CD14-positive monocyte (primary cell): ENCODE data around the gene IQUB. TPM values are rescaled to one million over a fixed set of nuclear protein-coding genes. Genes with fewer than 3 reads are reported as not detected.
"Not testable (repeated sequence)": the region's sequence is repeated elsewhere in the genome, so short reads cannot be mapped to it uniquely, and the experiment has no call there.

Experiments used
- DNase-seq, 3 donors: peaks; one replicate each; pipeline ENCODE4 v3.0.0-alpha.2; 2011 to 2022
- H2AFZ ChIP-seq: 2 replicates; pipeline ENCODE4 v1.6.0; 2012; ENCODE audit warnings: mild to moderate bottlenecking, low read depth, low read length, inconsistent platforms; ENCODE audit not compliant: insufficient read depth, poor library complexity, severe bottlenecking
- H3K27ac ChIP-seq, 2 donors: 1 replicate in 1 of 2; 2 replicates in 1 of 2; pipeline ENCODE4 v1.5.1; 2012 to 2013; ENCODE audit warnings: low read length in 2 of 2, control low read depth in 1 of 2, inconsistent platforms in 1 of 2, low read depth in 1 of 2, mild to moderate bottlenecking in 1 of 2
- H3K27me3 ChIP-seq, 2 donors: one replicate each; pipeline versions ENCODE4 v1.6.0 to v1.6.1; 2011 to 2013; ENCODE audit warnings: low read length in 2 of 2; ENCODE audit not compliant: control insufficient read depth in 2 of 2, insufficient read depth in 2 of 2
- H3K36me3 ChIP-seq, 2 donors: replicated peaks in 1 of 2; 1 replicate in 1 of 2; 2 replicates in 1 of 2; pipeline versions ENCODE4 v1.5.1 to v1.6.1; 2012 to 2013; ENCODE audit warnings: low read length in 2 of 2, control low read depth in 1 of 2, inconsistent platforms in 1 of 2, mild to moderate bottlenecking in 1 of 2; ENCODE audit not compliant: insufficient read depth in 2 of 2, control insufficient read depth in 1 of 2
- H3K4me1 ChIP-seq, 2 donors: 1 replicate in 1 of 2; 2 replicates in 1 of 2; pipeline versions ENCODE4 v1.5.1 to v1.6.1; 2012 to 2013; ENCODE audit warnings: low read length in 2 of 2, control low read depth in 1 of 2, inconsistent platforms in 1 of 2, mild to moderate bottlenecking in 1 of 2, moderate library complexity in 1 of 2; ENCODE audit not compliant: insufficient read depth in 2 of 2, control insufficient read depth in 1 of 2
- H3K4me2 ChIP-seq: replicated peaks from 2 replicates; pipeline ENCODE3; 2012; ENCODE audit warnings: low read length, moderate library complexity, mild to moderate bottlenecking; ENCODE audit not compliant: poor library complexity, severe bottlenecking; ENCODE audit errors: extremely low read depth
- H3K4me3 ChIP-seq, 3 experiments: fragments of 200-600 bp in 1 of 3; sonication (generic) in 1 of 3; replicated peaks in 1 of 3; 1 replicate in 2 of 3; 2 replicates in 1 of 3; pipeline ENCODE4 v1.5.1; 2011 to 2013; ENCODE audit warnings: low read length in 3 of 3, mild to moderate bottlenecking in 3 of 3, control low read depth in 2 of 3, low read depth in 2 of 3, inconsistent platforms in 1 of 3, moderate library complexity in 1 of 3
- H3K79me2 ChIP-seq: 2 replicates; pipeline ENCODE4 v1.6.0; 2012; ENCODE audit warnings: mild to moderate bottlenecking, control low read depth, inconsistent platforms, low read length, moderate library complexity; ENCODE audit not compliant: insufficient read depth
- H3K9ac ChIP-seq: 2 replicates; pipeline ENCODE4 v1.6.0; 2017; ENCODE audit warnings: low read length, mild to moderate bottlenecking; ENCODE audit not compliant: insufficient read depth, poor library complexity, severe bottlenecking
- H3K9me3 ChIP-seq, 2 donors: replicated peaks in 1 of 2; 1 replicate in 1 of 2; 2 replicates in 1 of 2; pipeline versions ENCODE4 v1.5.1 to v1.6.1; 2012 to 2013; ENCODE audit warnings: low read length in 2 of 2, control low read depth in 1 of 2; ENCODE audit not compliant: control insufficient read depth in 1 of 2, insufficient read depth in 1 of 2
- H4K20me1 ChIP-seq: 2 replicates; pipeline ENCODE4 v1.6.0; 2012; ENCODE audit warnings: mild to moderate bottlenecking, low read length, control low read depth, moderate library complexity; ENCODE audit not compliant: insufficient read depth
- H3K27ac Mint-ChIP-seq, 7 donors: one replicate each; pipeline ENCODE4 v1.8.0; 2020; ENCODE audit warnings: mild to moderate bottlenecking in 7 of 7, mixed read lengths in 7 of 7, moderate library complexity in 6 of 7, inconsistent platforms in 2 of 7
- H3K27me3 Mint-ChIP-seq, 3 donors: one replicate each; pipeline ENCODE4 v1.8.0; 2021 to 2022; ENCODE audit warnings: low read depth in 3 of 3, mild to moderate bottlenecking in 3 of 3, mixed read lengths in 3 of 3, moderate library complexity in 3 of 3, inconsistent platforms in 1 of 3
- H3K36me3 Mint-ChIP-seq, 2 donors: one replicate each; pipeline ENCODE4 v1.8.0; 2020; ENCODE audit warnings: mixed read lengths in 2 of 2, inconsistent platforms in 1 of 2, mild to moderate bottlenecking in 1 of 2
- H3K4me1 Mint-ChIP-seq: one replicate; pipeline ENCODE4 v1.8.0; 2020; ENCODE audit warnings: mild to moderate bottlenecking, mixed read lengths
- H3K4me3 Mint-ChIP-seq, 2 donors: one replicate each; pipeline ENCODE4 v1.8.0; 2020; ENCODE audit warnings: mild to moderate bottlenecking in 2 of 2, mixed read lengths in 2 of 2, moderate library complexity in 1 of 2
- H3K9me3 Mint-ChIP-seq, 7 donors: one replicate each; pipeline ENCODE4 v1.8.0; 2020 to 2022; ENCODE audit warnings: mixed read lengths in 7 of 7, mild to moderate bottlenecking in 6 of 7, moderate library complexity in 6 of 7, inconsistent platforms in 2 of 7
- CTCF ChIP-seq: fragments of 200-600 bp; IDR thresholded peaks from one replicate; pipeline ENCODE4 v1.8.0; 2022; ENCODE audit warnings: antibody characterized with exemption, mild to moderate bottlenecking
- WGBS: methylation state at CpG from one replicate; pipeline ENCODE4 v1.1.5; 2013; ENCODE audit warnings: missing lambda C conversion rate; ENCODE audit not compliant: insufficient coverage; 5-methylcytosine and 5-hydroxymethylcytosine counted together
- intact Hi-C, 2 donors: fragments of 100-400 bp; cut with micrococcal nuclease; formaldehyde crosslinking; loops; one replicate each; pipeline versions ENCODE4 v1.15.0 to v1.15.1; 2023
- polyA plus RNA-seq, 3 donors: library from polyadenylated mRNA; depleted of rRNA in 1 of 3; unstranded in 2 of 3; stranded (reverse) in 1 of 3; fragments of 300-500 nt in 2 of 3; fragments of >200 nt in 1 of 3; fragmentation: Illumina TruSeq in 2 of 3; gene quantifications; 1 replicate in 2 of 3; 2 replicates in 1 of 3; pipeline ENCODE4 v1.2.3, GENCODE V29; 2012 to 2021

IQUB gene
- polyA plus RNA-seq, 3 donors: 0.07 TPM; not detected in 2

- peaks cover 2 to 12% of the 10 kb centered on the region in 2 donors for H3K27me3 ChIP-seq
- H3K27ac Mint-ChIP-seq, H3K9ac ChIP-seq, DNase-seq, H3K79me2 ChIP-seq, H3K27ac ChIP-seq, H3K4me1 Mint-ChIP-seq, H3K4me3 Mint-ChIP-seq, H4K20me1 ChIP-seq, H3K4me2 ChIP-seq, H3K36me3 Mint-ChIP-seq, H3K9me3 ChIP-seq, H3K4me3 ChIP-seq, H3K9me3 Mint-ChIP-seq, intact Hi-C loops, H3K4me1 ChIP-seq, H2AFZ ChIP-seq, H3K36me3 ChIP-seq: not testable (repeated sequence)
- no CpG with 5 or more reads among the region's 7 CpGs for WGBS
- peaks cover 15 to 21% (median 15%) of the 10 kb centered on the region in 3 donors for H3K27me3 Mint-ChIP-seq
Measured at GRCh38 chr7:123526533-123526932, 7.9 kb downstream of the IQUB start.

DNA sequence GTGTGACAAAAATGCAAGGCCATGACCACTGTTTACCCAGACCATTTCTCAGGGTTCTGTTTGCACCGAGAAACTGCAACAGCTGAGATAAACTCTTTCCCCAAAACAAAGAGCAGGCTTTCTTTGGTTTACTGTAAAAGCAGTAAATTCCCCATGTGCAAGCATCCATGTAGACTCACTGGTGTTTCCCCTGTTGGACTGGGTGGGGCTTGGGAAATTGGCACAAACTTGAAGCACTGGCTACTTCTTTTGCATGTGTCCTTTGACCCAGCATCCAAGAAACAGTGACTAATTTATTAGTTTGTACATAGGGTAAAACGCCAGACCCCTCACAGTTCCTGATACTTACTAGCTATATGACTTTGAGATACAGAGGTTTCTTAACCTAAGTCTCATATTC lies 12.3 kb downstream of the IQUB start:
- H3K4me3 ChIP-seq: no peak overlapping the region
- TF ChIP-seq CTCF: no peak
- Mint-ChIP-seq H3K4me3 (no peak overlapping the region), H3K4me1 (no peaks in the 10 kb centered on the region), H3K27ac (no peak overlapping the region), H3K27me3 (peaks cover 0 to 4% (median 0%) of the 10 kb centered on the region in 3 donors), H3K9me3 (peaks cover 0 to 3% (median 0%) of the 10 kb centered on the region in 7 donors), H3K36me3 (no peaks in the 10 kb centered on the region)
- no peaks in the 10 kb centered on the region for H3K4me1 ChIP-seq
- H3K27ac ChIP-seq: no peak overlapping the region
- H3K27me3 ChIP-seq: no peaks in the 10 kb centered on the region
- H3K9ac ChIP-seq: no peak overlapping the region
- H3K4me2 ChIP-seq: no peak overlapping the region
- H4K20me1 ChIP-seq: no peaks in the 10 kb centered on the region
- no peaks in the 10 kb centered on the region for H3K36me3 ChIP-seq
- WGBS: no CpG with 5 or more reads among the region's 2 CpGs
- H3K79me2 ChIP-seq: no peaks in the 10 kb centered on the region
- no peak overlapping the region for H2AFZ ChIP-seq
- intact Hi-C loops: no loop called here
- DNase-seq: no peak
- no peaks in the 10 kb centered on the region for H3K9me3 ChIP-seq
